Stimulated activated CD8-positive, alpha-beta memory T cell treated with anti-CD3 and anti-CD28 coated beads, Interleukin-4, amount 100 ng/mL, for 24 hours (primary cell): ENCODE results near the gene NPAS3.

Experiments
- DNase-seq: peaks from one replicate; pipeline ENCODE4 v3.0.0-alpha.2; 2020; ENCODE audit warnings: low read depth

NPAS3 gene

DNA sequence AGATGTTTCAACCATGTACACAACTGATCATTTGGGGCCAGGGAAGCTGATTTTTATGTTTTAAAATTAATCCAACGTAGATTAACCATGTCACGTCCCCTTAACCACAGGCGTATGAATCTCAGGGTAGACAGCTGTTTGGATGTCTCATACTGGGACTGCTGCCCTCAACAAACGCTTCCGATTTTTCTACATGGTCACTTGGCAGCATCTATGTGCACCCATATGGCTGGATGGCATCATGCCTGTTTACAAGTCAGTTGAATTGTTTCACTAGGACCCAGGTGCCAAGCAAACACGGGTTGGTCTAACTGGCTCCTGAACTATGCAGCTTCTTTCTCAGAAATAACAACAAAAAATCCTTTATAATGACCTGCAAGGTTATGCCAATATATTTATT, 393.8 kb downstream of the NPAS3 start:
- DNase-seq, result no peak

DNA sequence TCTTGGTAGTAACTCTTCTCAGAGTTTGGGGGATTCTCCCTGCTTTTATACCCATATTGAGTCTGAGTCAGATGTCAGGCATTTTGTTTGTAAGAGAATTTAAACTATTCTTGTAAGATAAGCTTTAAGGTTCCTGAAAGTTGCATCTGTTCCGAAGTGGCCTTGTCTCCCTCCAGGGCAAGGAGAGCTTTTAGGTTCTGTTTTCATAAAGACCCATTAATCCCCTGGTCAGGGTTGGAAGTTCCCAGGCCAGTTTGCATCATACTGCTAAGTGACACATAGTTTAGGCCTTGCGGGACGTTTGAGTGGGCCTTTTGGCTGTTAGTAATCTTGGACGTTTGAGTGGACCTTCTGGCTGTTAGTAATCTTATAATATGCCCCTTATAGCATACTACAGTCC, 396.7 kb downstream of the NPAS3 start:
- no peak for DNase-seq

DNA sequence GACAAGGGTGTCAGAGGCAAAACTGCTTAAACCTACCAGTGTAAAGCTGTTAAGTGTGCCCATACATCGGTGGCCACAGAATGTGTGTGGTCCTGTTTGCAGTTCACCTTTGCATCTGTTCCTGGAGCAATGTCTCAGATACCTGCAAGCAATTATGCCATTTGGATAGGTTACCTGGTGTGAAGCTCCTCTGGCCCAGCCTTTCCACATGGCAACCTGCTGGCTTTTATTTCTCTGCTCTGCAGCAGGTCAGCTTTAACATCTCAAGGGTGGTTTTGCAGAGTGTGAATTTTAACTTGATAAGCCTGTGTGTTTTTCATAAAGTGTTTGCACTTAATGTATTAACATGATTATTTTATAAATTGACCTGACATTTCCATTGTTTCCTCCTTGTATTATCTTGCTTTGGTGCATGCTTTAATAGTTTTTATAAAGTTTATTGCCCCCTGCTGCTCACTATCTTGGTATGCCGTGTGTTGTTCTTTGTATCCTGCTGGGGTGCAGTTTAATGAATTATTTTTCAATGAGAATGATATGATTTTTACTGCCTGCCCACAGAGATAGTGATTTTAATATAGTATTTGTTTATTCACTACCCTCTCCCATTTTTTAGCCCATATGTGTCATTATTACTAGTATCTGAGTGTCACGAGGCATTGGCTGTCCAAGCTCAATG, 403.8 kb downstream of the NPAS3 start:
- DNase-seq, result no peak

GRCh38 chr14:33343016-33343415, 404.3 kb downstream of the NPAS3 start:
- DNase-seq, result no peak

- DNase-seq, result no peak
Measured at GRCh38 chr14:33347796-33348195, 409.1 kb downstream of the NPAS3 start.

DNA sequence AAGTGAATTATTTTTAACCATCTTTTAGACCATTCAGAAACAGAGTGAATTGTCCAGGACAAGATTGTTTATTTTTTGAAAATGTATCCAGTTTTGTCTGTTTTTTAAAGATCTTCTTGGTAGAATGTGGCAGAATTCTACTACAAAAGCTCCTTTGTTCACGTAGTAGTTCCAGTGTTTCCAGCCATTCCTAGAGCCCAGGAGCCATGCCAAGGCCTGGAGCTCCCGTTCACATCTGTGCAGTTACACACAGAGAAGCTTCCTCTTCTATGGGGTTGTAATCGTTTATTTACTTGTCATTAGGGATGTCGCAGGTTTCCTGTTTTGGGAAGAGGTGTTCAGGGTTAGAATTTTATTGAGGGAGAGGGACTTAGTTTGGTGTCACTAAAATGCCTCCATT, 409.8 kb downstream of the NPAS3 start:
- DNase-seq, result no peak

- DNase-seq, result no peak
Measured at GRCh38 chr14:33349871-33350270, 411.2 kb downstream of the NPAS3 start.

DNA sequence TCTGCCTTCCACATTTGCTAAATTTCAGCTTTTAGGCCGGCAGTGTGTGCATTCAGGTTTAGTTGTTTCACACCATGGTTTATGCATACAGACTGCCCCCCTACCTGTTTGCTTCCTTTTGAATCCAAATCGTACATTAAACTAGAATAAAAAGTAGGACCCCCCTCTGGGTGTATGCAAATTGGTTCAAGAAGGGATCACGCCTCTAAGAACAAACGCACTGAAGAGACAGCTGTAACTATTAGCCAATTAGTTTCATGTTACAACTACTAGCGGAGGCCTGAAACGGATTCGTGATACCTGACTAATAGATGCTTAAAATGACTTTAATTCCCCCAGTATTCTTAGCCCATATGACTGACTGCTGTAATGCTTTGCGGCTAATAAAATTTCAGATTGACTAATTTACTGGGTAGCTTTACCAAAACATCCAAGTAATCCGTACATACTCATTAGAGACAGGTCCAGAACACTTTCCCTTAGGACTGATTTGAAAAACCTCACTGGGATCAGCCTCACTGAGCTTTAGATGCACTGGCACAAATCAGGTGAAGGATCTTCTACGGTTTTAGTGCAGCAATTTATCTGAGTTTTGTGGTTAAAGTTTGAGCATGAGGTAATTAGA, 411.8 kb downstream of the NPAS3 start:
- no peak for DNase-seq

- DNase-seq, result no peak
Measured at GRCh38 chr14:33352821-33353220, 414.1 kb downstream of the NPAS3 start.

GRCh38 chr14:33356181-33356580, 417.5 kb downstream of the NPAS3 start:
- DNase-seq, result no peak

DNA sequence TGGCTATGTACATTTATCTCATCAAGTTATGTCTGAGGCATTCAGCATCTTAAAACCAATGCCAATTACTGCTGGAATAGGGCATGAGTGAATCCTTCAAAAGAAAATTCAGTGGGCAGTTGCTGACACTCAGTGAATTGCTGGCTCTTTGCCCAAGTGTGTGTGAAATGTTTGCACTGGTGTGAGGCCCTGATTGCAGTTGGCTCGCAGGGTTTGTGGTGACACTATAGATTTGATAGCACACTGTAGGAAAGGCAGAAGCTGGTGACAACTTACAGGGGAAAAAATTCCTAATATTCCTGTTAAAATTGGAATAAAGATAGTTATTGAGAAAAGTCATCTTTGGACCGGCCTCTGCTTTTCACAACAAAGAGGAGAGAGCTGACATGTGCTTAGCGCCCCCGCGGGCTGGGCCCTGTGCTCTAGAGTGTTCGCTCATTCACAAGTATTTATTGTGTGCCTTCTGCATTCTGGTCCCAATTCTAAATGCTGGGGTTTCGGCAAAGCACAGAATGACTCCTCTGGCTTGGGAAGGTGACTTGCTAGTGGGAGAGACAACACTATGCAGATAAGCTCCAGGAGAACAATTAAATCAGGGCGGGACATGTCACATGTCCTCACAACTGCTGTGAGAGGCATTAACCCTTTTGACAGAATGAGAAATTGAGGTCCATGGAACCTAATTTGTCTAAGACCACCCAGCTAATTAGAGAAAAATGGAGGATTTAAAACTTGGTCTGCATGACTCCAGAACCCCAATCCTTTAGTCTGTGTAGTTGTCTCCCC, 418.7 kb downstream of the NPAS3 start:
- DNase-seq, result no peak

GRCh38 chr14:33359288-33359881, 420.7 kb downstream of the NPAS3 start:
- DNase-seq, result no peak

DNA sequence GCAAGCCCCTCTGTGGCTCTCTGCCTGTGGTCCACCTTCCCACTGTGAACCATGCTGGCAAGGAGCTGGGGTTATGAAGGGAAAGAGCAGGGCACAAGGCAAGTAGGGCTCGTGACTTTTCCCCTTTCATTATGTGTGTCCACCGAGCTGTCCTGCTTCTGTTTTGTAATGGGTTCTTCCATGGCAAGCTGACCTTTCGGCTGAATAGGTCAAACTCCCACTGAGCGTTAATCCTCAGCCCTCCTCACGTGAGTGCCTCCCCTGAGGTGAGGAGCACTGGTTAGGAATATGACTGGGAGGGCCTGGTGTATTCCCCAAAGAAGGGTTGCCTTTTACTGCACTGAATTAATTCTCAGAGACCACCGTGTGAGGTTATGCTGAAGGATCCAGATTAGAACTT, 424.3 kb downstream of the NPAS3 start:
- no peak for DNase-seq

- no peak for DNase-seq
Measured at GRCh38 chr14:33363682-33364081, 425.0 kb downstream of the NPAS3 start.

DNA sequence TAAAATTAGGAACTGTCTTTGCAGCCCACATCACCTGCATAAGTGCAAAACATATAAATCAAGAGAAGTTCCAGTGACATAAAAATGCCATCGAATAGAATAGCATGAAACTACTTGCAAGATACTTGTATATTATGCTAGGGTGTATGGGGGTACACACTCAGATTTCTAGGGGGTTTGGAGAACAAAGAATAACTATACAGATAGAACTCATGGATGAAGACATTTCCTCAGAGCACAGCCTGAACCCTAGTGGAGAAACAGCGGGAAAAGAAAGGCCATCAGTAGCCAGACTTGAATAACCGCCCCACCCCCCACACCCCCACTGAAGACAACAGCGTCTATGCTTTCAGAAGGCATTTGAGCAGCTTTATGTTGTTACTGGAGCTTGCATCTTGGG, 425.8 kb downstream of the NPAS3 start:
- no peak for DNase-seq

DNA sequence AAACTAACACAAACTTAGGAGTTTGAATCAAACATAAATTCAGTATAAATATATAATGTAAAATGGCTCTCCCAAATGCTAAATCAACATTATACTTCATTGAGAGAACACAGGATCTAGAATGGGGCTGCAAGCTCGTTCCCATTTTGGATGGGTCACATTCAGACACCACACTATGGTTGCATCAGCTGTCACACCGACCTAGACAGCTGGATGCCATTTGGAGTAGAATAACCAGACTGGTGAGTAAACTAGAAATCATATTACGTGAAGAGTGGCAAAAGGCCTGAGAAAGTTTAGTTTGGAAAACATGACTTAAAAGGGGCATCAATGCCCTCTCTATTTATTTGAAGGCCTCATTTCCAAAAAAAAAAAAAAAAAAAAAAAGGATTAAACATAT, 430.4 kb downstream of the NPAS3 start:
- no peak for DNase-seq

DNA sequence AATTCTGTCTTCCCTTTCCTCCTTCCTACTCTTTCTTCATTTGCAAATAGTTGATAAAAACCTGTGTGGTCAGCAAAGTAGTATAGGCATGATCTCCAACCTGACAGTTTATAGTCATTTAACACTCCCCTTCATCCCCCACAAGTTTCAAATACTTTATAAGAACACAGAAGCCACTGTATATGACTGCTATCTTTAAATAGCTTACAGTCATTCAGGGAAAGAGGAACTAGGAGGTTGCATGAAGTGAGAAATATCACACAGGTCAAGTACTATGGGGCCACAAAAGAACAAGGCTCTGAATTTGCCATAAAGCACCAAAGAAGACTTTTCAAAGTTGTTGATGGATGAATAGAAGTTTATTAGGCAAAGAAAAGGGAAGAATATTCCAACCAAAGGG, 431.3 kb downstream of the NPAS3 start:
- DNase-seq, result no peak

DNA sequence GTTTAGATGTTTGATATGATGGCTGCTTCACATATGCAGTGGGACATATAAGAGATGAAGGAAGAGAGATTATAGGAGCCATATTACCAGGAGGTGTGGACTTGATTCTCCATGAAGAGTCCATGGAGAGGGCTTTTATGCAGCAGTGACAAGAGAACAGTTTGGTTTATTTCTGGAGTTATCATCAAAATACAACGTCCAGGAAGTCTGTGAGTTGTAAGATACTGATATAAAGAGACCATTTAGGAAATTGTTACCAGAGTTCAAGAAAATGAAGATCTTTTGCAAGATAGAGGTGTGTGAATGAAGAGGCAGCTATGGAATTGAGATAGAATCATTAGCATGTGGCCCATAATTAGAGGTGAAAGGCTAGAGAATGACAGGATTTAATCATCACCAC, 431.7 kb downstream of the NPAS3 start:
- no peak for DNase-seq

GRCh38 chr14:33375196-33375595, 436.5 kb downstream of the NPAS3 start:
- DNase-seq, result no peak

DNA sequence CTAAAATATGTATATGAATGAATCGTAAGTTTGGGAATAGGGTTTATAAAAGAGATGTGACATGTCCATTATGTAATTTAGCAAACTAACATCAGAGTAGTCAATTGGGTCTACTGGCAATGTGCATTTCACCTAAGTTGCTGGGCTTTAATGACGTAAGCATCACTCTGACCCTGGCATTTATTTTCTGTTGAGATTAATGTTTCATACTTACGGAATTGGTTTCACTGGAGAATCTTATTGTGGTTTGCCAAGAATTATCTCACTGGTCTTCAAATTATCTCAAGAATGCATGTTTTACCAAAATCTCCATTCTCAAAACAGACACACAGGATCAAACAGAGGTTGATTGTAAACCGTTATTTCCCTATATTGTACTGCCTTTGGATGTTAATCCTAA, 437.1 kb downstream of the NPAS3 start:
- DNase-seq, result no peak

DNA sequence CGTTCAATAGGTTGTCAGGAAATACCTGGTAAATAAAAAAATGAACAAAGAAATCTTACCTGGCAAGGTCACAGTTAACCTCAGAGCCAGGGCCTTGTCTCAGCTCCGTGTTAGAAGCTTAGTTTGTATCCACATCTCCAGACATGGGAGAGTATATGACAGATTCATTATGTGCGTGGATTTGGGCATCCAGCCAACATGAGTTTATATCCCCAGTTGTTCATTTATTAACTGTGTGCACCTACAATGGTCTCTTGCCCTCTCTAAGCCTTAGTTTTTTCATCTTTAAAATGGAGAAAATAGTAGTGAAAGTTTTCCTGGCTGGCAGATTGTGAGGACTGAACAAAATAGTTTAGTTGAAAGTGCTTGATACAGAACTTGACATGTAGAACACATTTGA, 437.8 kb downstream of the NPAS3 start:
- no peak for DNase-seq

GRCh38 chr14:33377596-33378390, 439.1 kb downstream of the NPAS3 start:
- DNase-seq, result no peak
